SW 1271 (cell line): Measurements from ENCODE around the gene CDK17.
"Not testable (repeated sequence)": the region's sequence is repeated elsewhere in the genome, so short reads cannot be mapped to it uniquely, and the experiment has no call there.

Source experiments
- DNase-seq, 2 experiments: peaks; one replicate each; lab custom pipeline; 2025; lab: John Stamatoyannopoulos, UW

CDK17 gene

DNA sequence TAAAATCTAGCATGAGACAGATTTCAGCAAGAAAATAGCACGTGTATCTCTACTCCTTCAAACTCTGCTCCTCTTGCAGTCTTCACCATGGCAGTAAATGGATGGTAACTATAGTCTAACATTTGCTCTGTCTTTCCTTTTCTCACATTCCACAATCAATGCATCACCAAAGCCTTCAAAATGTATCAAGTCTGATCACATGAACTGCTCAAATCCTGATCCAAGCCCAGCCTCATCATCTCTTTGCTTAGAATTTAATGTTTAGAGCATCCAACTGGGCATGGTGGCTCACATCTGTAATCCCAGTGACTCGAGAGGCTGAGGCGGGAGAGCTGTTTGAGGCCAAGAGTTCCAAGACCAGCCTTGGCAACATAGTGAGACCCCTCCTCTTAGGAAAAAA is 45.9 kb downstream of the CDK17 start:
- no peak for DNase-seq

DNA sequence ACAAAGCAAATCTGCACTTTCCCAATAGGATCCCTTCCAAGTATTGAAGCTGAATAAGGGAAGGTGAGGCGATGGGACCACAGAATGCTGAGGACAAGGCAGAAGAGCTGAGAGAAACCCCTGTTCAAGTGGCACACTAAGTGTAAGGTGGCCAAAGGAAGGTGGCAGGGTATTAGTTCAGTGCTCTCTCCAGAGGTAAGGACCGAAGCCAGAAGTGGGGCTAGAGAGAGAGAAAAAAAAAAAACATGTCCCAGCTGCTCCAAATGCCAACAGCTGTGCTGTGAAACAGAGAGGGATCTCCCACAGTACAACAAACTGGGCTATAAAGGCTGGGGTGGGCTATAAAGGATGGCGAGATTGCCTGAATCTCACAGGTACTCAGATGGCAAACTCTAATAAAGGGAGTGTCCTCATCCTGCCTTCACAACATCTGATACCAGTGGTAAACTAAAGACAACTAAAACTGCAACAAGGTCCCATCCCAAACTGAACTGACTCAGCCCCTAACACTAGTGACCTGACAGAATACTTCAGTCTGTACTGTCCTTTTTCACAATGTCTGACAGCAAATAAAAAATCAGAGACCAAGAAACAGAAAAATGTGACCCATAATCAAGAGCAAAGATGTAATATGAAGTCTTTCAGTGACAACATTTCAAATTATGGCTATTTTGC is 47.9 kb downstream of the CDK17 start:
- DNase-seq: no peak

DNA sequence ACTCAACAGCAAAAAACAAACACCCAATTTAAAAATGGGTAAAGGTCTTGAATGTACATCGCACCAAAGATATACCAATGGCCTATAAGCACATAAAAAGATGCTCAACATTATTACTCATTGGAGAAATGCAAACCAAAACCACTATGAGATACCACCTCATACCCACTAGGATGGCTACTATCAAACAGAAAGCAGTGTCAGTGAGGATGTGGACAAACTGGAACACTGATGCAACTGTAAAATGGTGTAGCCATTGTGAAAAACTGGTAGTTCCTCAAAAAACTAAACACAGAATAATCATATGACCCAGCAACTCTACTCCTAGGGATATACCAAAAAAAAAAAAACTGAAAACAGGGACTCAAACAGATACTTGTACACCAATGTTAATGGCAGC is 49.3 kb downstream of the CDK17 start:
- DNase-seq: no peak

DNA sequence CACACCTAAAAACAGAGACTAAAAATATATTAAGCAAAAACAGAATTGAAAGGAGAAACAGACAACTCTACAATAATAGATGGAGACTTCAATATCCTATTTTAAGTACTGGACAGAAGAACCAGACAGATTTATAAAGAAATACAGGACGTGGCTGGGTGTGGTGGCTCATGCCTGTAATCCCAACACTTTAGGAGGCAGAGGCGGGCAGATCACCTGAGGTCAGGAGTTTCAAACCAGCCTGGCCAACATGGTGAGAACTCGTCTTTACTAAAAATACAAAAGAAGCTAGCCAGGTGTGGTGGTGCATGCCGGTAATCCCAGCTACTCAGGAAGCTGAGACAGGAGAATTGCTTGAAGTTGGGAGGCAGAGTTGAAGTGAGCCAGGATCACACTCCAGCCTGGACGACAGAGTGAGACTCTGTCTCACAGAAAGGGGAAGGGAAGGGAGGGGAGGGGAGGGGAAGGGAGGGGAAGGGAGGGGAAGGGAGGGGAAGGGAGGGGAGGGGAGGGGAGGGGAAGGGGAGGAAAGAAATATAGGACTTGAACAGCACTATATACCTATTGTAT is 53.0 kb downstream of the CDK17 start:
- DNase-seq: no peak

DNA sequence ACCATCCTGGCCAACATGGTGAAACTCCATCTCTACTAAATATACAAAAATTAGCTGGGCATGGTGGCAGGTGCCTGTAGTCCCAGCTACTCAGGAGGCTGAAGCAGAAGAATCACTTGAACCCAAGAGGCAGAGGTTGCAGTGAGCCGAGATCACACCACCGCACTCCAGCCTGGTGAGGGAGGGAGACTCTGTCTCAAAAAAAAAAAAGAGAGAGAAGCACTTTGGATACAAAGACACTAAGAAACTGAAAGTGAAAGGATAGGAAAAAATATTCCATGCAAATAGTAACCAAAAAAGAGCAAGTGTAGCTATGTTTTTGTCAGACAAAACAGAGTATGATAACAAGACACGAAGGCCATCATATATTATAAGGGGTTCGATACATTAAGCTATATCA is 53.5 kb downstream of the CDK17 start:
- not testable (repeated sequence) for DNase-seq

DNA sequence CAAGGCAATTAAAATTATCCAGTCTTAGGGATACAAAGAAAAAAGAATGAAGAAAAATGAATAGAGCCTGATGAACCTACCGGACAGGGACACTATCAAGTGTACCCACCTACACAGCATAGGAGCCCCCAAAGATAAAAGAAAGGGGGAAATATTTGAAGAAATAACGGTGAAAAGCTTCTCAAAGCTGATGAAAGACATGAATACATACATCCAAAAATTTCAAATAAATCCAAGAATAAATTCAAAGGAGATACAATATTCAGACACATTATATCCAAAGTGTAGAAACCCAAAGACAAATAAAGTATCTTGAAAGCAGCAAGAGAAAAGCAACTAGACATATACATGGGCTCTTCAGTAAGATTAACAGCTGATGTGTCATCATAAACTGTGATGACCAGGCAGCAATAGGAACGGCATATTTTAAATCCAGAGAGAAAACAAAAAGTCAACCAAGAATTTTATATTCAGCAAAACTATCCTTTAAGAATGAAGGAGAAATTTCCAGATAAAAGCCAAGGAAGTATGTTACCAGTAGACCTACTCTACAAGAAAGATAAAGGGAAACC is 56.0 kb downstream of the CDK17 start:
- DNase-seq: no peak

DNA sequence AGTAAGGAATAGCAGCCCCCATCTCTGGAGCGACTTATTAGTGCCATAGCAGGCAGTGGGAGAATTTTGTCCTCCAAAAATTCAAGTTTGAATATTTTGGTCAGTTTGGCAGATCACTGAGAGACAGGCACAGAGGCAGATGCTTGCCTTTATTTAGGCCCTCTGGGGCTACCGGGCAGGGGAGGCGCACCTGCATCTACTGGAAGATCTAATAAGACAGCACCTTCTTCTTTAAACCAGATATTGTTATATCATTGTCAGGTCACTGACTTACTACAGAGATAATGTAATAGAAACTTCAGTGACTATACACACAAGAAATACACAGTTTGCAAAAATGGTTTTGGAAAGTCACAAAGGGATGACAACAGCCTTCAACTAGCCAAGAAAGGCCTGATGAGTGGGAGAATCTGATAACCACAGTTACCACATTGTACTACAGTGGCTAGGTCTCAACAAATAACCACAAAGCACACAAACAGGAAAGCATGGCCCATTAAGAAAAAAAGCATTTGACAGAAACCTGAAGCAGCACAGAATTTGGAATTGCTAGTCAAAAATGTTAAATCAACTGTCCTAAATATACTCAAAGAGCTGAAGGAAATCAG is 56.8 kb downstream of the CDK17 start:
- DNase-seq: no peak

DNA sequence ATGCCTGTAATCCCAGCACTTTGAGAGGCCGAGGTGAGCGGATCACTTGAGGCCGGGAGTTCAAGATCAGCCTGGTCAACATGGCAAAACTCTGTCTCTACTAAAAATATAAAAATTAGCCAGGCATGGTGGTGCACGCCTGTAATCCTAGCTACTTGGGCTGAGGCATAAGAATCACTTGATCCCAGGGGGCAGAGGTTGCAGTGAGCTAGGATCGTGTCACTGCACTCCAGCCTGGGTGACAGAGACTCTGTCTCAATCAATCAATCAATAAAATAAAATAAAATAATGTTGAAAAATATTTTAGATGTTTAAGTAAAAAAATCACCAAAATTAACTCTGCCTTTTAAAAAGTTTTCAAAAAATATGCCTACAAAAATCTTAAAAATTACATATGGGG is 60.6 kb downstream of the CDK17 start:
- DNase-seq: not testable (repeated sequence)

DNA sequence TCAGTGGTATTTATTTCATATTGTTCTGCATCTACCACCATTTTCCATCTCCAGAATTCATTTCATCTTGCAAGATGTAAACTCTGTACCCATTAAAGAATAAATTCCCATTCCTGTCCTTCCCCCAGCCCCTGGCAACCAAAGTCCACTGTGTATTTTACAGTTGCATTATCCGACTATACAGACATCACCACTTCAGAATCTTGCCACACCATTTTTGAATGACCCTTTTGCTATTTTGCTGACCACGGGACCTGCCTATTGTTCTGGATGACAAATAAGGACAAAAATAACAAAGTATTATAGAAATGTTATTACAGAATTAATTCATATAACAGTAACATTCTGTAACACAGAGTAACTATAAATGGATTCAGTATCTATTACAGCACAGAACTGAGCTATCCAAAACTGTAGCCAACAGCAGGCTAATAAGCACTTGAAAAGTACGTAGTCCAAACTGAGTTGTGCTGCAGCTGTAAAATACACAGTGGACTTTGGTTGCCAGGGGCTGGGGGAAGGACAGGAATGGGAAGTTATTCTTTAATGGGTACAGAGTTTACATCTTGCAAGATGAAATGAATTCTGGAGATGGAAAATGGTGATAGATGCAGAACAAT is 61.3 kb downstream of the CDK17 start:
- no peak for DNase-seq

DNA sequence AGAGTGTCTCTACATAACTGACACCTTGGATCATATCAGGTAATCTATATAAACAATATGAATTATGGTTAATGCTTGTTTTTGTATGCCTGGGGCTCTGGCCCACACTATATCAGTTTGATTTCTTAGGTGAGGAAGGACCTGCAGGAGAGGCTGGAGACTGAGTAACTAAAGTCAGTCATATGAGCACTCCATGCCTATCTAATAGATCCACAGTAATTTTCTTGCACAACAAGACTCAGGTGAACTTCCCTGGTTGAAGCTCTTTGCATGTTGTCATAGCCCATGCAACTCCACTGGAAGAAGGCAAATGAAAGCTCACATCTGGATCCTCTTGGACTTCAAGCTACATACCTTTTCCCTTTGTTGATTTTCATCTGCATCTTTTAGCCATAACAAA is 62.3 kb downstream of the CDK17 start:
- no peak for DNase-seq

DNA sequence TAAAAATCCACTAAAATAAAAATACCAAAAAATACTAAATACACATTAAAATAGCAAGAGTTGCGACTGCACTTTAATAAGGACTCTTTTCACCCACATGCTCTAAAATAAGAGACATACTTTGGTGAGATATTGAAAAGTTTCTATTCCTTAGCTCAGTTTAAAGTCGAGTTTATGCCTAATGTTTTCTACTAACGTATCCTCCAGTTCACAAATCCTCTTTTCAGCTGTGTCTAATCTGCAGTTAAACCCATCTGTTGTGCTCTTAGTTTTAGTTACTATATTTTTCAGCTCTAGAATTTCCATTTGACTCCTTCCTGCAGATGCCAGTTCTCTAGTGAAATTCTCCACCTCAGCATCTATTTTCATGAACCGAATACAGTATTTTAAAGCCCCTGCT is 63.8 kb downstream of the CDK17 start:
- DNase-seq: no peak

DNA sequence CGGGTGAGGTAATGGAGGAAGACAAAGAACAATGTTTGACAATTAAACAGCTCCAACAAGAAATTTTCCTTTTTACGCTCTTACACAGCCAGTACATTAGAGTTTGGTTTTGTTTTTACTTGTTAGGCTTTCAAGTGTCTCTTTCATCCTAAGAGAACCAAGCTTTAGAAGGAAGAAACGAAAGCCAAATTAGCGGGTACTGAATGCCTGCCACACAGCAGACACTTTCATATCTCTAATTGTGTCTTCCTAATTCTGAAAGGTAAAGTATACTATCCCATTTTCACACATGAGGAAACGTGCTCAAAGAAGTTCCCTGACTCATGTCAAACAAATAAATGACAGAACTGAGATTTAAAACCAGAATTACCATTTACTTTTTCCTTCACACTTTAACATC is 65.0 kb downstream of the CDK17 start:
- DNase-seq: no peak

DNA sequence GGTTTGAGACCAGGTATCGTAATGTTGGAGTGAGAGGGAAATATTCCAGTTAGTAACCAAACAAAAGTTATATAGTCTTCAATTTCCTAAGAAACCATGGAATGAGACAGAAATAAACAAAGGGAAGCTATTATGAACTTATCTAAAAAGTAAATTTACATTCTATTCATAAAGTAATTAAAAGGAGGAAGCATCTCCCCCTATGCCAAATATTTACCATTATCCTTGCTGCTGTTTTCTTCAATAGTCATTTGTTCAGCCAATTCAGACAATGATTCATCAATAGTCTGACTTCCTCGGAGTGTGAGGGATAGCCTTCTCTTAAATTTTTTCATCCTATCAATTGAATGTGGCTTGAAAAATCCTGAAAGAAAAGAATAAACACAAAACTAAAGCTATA is 65.7 kb downstream of the CDK17 start:
- no peak for DNase-seq

DNA sequence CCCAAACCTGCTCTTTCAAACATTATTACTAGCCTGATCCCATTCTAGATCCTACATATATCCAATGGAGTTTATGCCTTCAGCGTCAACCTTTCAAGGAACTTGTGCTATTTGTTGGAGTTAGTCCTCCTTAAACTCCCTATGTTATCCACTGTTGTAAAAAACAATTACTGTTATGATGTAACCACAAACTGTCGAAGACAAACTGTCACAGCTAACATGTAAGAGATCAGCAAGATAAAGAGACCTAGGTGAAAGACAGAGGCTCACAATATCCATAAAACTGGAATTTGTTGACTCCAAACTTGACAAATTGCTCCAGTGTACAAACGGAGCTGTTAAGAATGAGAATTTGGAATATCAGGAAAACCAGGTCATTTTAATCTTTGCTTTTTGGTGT is 70.7 kb downstream of the CDK17 start:
- DNase-seq: no peak

DNA sequence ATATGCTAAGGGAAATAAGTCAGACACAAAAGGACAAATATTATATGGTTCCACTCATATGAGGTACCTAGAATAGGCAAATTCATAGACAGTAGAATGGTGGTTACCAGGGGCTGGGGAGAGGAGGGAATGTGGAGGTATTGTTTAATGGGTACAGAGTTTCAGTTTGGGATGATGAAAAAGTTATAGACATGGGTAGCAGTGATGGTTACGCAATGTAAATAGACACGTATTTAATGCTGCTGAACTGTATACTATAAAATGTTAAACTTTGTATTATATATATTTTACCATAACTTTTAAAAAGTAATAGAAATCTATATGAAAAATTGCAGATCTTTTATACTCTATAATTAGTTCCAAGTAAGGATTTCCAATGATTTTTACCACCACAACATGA is 71.2 kb downstream of the CDK17 start:
- no peak for DNase-seq

DNA sequence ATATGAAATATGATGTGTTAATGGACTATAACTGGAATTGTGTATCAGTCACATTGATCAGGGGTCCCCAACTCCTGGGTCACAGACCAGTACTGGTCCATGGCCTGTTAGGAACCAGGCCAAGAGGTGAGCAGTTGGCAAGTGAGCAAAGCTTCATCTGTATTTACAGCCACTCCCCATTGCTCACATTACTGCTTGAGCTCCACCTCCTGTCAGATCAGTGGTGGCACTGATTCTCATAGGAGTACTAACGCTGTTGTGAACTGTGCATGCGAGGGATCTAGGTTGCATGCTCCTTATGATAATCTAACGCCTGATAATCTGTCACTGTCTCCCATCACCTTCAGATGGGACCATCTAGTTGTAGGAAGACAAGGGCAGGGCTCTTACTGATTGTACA is 72.3 kb downstream of the CDK17 start:
- no peak for DNase-seq

DNA sequence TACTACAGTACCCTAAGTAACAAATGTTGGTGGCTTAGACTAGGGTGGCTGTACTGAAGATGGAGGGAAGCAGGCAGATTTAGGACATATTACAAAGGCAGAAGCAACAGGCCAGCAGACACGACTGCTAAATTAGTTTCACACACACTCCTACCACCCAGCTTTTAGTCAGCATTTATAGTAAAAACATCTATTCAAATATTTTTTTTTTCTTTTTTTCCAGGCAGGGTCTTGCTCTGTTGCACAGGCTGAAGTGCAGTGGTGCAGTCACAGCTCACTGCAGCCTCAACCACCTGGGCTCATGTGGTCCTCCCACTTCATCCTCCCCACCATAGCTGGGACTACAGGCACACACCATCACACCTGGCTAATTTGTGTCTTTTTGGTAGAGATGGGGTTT is 72.9 kb downstream of the CDK17 start:
- DNase-seq: no peak

DNA sequence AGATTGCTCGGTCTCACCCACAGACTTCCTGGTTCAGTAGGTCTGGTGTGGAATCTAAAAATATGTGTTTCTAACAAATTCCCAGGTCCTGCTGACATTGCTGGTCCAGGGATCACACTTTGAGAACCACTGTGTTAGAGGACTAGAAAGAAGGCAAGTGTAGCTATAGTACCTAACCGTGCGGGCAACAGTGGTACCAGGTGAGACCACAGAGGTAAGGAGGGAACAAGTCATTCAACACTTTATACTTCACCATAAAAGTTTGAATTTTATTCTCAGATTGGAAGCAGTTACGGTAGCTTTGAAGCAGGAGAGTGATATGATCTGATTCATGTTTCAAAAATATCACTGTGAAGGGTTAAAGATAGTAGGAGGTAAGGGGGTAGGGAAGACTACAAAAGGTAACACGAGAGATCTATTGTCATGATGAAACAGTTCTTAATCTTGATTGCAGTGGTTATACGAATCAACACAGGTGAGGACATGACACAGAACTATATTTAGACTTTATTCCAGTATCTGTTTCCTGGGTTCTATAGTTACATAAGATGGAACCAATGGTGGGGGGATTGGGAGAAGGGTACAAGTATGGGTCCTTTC is 73.5 kb downstream of the CDK17 start:
- no peak for DNase-seq

DNA sequence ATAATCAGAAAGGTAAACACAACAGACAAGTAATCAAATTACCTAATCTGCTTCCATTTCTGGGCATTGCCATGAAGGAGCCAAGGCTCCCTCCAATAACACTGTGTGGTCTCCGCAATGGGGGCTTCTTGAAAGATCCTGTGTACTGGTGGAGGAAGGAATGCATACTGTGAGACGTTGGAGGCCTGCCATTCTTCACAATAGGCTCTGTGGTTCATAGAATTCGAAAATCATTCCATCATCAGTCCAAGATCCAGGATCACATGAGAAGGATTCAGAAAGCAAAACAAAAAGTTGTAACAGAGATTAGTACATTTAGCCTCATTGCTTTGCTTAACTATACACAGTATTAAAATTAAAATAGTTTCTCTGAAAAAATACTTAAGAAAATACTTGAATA is 76.3 kb downstream of the CDK17 start:
- DNase-seq: no peak

DNA sequence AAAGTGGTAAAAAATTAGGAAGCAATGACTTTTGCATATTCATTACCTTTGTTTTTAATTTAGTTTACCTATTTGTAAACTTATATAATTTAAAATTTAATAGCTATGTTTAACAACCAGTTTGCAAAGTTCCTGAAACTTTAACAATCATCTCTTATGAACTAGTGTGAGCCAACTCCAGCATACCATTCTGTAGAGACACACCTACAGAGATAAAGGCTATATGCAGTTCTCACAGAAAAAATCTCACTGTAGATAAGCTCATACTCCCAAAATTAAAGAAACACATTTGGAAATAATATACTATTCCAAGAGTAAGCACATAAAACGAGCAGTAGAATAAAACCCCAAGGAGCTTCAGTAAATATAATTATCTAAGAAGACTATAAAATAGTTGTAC is 77.5 kb downstream of the CDK17 start:
- no peak for DNase-seq

DNA sequence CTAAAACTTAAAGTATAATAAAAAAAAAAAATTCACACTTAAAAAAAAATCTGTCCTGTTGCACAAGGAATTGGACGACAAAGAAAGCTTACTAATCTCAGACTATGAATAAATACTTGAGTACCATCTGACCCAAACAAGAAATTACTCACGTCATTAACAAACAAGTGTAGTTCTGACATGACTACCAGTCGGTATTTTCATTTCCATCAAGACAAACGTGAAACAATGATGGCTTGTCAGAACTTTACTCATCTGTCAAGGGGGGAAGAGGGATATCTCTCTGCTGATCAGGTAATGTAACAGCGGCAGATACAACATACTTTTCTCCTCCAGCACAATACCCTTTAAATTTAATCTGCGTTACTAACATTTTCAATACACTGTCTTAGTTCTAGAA is 78.3 kb downstream of the CDK17 start:
- DNase-seq: no peak

DNA sequence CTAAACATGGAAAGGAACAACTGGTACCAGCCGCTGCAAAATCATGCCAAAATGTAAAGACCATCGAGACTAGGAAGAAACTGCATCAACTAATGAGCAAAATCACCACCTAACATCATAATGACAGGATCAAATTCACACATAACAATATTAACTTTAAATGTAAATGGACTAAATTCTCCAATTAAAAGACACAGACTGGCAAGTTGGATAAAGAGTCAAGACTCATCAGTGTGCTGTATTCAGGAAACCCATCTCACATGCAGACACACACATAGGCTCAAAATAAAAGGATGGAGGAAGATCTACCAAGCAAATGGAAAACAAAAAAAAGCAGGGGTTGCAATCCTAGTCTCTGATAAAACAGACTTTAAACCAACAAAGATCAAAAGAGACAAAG is 82.4 kb downstream of the CDK17 start:
- DNase-seq: not testable (repeated sequence)
